ENCODE results near the gene ZSWIM1. TPM values are rescaled to one million over a fixed set of nuclear protein-coding genes. Genes with fewer than 3 reads are reported as not detected.

The ZSWIM1 gene
- total and polyA plus RNA-seq, 2 of the 13 experiments (the other 11 are each of a cell fraction or from before 2014, with no cell fraction given), result 9.5 to 11.7 TPM

DNA sequence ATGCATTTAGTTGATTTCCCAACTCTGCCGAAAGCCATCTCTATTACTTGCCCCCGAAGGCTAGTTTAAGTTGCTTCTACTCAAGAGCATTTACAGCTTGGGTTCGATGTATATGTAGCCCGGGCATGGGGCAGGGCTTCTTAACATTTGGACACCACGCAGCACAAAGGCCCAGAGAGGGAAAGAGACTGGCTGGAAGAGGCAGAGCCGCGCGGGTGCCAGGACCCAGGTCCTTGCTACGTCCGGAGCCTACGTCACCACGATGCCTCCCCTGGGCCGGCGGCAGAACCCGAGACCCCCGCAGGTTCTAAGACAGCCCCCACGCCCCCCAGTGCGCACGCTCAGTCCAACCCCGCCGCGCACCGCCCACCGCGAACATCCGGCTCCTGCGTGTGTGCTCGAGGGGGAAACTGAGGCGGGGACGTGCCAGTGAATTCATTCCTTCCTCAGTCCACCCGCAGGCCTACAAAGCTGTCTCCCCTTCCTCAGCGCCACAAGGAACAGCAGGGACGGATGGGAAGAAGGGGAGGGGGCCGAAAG, 53.1 kb downstream of the ZSWIM1 start (continued):
- TF ChIP-seq, protein P1, sequence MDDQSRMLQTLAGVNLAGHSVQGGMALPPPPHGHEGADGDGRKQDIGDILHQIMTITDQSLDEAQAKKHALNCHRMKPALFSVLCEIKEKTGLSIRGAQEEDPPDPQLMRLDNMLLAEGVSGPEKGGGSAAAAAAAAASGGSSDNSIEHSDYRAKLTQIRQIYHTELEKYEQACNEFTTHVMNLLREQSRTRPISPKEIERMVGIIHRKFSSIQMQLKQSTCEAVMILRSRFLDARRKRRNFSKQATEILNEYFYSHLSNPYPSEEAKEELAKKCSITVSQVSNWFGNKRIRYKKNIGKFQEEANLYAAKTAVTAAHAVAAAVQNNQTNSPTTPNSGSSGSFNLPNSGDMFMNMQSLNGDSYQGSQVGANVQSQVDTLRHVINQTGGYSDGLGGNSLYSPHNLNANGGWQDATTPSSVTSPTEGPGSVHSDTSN (CRISPR knock-in tag; IDR thresholded peaks at IDR 0.05; ENCODE audit: borderline replicate concordance), result no peak
- TF ChIP-seq IRX3 (CRISPR knock-in tag; IDR thresholded peaks at IDR 0.05; ENCODE audit: borderline replicate concordance, low read depth) (peak; percentile 11; the same call in 1 of the 2 replicates), RARG (CRISPR knock-in tag; IDR thresholded peaks at IDR 0.05; ENCODE audit: low read depth) (no peak; the same call in 1 of the 2 replicates), ZBTB8A (CRISPR knock-in tag; IDR thresholded peaks at IDR 0.05; ENCODE audit: borderline replicate concordance, low read depth) (peak; percentile 84; the same call in 1 of the 2 replicates), ZNF549 (CRISPR knock-in tag; IDR thresholded peaks at IDR 0.05) (no peak; the same call in 1 of the 2 replicates), ZBTB10 (CRISPR knock-in tag; IDR thresholded peaks at IDR 0.05; ENCODE audit: borderline replicate concordance) (no peak), ZBTB43 (CRISPR knock-in tag; conservative IDR thresholded peaks at IDR 0.05) (no peak), SYNCRIP (IDR thresholded peaks at IDR 0.05; ENCODE audit: insufficient read depth, low read depth, low read length) (no peak), SMYD3 (CRISPR knock-in tag; IDR thresholded peaks at IDR 0.05) (0 out of 2 replicates have a peak, but pooled peaks have one; percentile 78), FOXJ3 (CRISPR knock-in tag; IDR thresholded peaks at IDR 0.05; ENCODE audit: borderline replicate concordance) (no peak), FOXC1 (CRISPR knock-in tag; IDR thresholded peaks at IDR 0.05; ENCODE audit: borderline replicate concordance) (no peak), TBP (CRISPR knock-in tag; IDR thresholded peaks at IDR 0.05) (0 out of 2 replicates have a peak, but pooled peaks have one; percentile 67), PRDM15 (CRISPR knock-in tag; IDR thresholded peaks at IDR 0.05) (no peak), MZF1 (CRISPR knock-in tag; IDR thresholded peaks at IDR 0.05; ENCODE audit: borderline replicate concordance) (peak; percentile 18; the same call in 1 of the 2 replicates), NFIC (IDR thresholded peaks at IDR 0.05; ENCODE audit: low read length) (no peak), KMT2B (CRISPR knock-in tag; IDR thresholded peaks at IDR 0.05) (no peak), SIX1 (CRISPR knock-in tag; IDR thresholded peaks at IDR 0.05; ENCODE audit: borderline replicate concordance) (no peak), SRSF4 (IDR thresholded peaks at IDR 0.05; ENCODE audit: low read depth, low read length, poor library complexity, severe bottlenecking) (peak; percentile 15), ZNF557 (CRISPR knock-in tag; IDR thresholded peaks at IDR 0.05) (no peak; the same call in 1 of the 2 replicates), RBFOX2 (IDR thresholded peaks at IDR 0.05; ENCODE audit: low read depth, low read length) (no peak)
